Islet precursor cell (in vitro differentiated cells): ENCODE results near the gene IL1RL2.

Experiments used
- DNase-seq: peaks from one replicate; pipeline ENCODE4 v3.0.0-alpha.2; 2018

Gene IL1RL2

GRCh38 chr2:102186791-102187495, at the start of gene IL1RL2:
TSS of gene IL1RL2 (plus strand) at chr2:102187023. CDS start at chr2:102187868, 845 bp downstream.
- no peak for DNase-seq

DNA sequence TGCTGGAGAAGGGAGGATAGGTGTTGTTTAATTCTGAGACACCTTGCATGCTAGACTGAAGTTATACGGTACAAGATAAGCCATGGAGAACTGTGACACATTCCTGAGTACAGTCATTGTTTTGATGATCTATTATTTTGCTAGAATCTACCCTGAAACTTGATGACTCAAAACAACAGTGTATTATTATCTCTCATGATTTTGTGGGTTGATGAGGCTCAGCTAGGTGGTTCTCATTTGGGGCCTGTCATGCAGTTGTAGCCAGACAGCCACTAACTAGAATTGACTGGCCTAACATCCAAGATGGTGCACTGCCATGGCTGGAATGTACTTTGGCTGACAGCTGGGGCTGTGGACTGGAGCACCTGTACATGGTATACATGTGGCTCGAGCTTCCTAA, 49.7 kb upstream of the IL1RL2 start:
- no peak for DNase-seq

DNA sequence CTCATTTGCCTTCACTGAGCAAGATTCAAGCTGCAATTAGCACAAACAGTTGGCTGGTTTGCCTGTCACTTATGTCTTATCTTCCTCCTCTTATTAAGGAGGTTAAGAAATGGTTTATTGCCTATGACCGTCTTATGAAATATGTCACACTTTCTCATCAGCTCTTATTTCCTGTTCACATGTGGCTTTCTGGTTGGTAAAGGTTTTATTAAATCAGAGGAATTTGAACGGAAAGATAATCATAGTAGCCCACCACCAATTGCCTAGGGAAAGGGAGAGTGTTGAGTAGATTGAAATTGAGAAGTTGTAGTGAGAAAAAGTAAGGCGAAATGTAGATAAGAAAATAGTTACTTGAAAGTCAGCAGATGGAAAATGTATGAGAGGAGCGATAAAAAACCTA, 48.5 kb upstream of the IL1RL2 start:
- DNase-seq, result no peak

GRCh38 chr2:102139851-102140250, 47.0 kb upstream of the IL1RL2 start:
- DNase-seq, result no peak

GRCh38 chr2:102140377-102140776, 46.4 kb upstream of the IL1RL2 start:
- DNase-seq, result no peak

DNA sequence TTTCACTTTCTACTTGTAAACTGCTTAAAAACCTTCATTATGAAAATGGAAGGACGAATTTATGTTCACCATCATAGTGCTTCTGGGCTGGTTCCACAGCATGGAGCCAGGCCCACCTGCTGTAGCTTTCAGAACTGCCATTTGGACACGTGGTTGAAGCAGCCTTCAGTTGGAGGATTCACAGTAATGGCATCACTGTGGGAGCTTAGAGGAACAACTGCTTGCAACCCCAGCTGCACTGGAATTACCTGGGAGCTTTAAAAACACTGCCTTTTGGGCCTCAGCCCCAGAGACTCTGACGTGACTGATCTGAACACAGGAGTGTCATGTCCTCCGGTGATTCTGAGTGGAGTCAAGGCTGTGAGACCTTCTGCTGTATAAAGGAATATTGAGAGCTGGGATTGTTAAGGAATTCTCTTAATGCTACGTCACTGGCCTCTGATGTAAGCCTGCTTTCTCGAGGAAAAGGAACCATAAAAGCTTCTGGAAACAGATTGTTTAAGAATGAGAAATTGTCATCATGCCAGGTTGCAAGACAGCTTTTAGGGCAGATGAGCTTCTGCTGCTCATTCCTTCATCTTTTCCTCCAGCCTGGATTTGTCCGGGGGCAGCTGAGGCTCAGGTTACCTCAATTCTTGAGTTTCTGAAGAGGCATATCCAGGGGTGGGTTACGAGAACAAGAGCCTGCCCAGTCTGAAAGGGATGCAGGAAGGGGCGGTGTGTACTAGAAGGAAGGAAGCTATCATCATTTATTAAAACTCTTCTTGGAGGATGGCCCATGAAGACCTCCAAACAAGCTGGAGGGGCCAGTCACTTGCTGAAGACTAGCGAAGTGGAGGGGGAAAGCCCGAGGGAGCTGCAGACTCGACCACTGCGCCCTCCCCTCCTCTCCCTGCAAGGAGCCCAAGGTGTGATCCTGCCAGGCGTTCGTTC, 45.5 kb upstream of the IL1RL2 start:
- no peak for DNase-seq

DNA sequence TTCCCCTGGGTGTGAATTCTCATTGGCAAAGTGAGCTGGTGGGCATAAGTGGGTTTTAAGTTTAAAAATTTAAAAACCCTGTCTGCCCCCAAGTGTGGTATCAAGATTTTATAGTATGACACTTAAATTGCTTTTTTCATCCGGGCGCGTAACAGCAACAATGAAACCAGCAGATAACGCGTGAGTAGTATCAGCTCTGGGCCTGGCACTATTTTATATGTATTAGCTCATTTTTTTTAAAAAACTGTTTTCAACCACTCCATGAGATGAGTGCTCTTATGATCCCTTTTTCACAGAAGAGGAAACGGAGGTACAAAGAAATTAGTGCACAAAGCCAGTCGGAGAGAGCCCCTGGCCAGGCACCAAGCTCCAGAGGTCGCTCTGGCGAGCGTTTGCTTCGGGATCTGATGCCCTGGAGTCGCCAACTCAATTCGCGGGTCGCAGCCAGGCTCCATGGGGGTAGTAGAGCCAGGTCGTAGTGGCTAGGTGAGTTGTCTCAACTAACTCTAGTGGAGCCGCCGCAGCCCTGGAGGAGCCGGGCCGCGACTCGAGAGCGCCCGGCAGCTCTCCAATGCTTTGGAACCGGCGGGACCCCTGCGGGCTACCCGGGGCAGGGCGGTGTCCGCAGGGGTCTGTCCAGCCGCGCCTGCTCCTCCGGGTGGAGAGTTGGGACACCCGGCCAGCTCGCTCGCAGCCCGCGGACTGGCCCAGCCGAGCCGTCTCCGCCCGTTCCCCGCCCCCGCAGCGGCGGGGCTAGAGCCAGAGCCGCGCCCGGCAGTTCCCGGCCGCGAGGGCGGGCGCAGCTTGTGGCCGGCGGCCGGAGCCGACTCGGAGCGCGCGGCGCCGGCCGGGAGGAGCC, 44.6 kb upstream of the IL1RL2 start, which contains the start of gene IL1R1:
Gene IL1R1 (plus strand): TSS at position 777 of the 859 bp plus-strand sequence. CDS start 14,979 bp downstream, outside the sequence.
- DNase-seq, result peak; percentile 87

GRCh38 chr2:102142829-102143449, 43.9 kb upstream of the IL1RL2 start:
- no peak for DNase-seq

- DNase-seq, result no peak
These were observed 43.3 kb upstream of the IL1RL2 start for GRCh38 chr2:102143450-102143985.

DNA sequence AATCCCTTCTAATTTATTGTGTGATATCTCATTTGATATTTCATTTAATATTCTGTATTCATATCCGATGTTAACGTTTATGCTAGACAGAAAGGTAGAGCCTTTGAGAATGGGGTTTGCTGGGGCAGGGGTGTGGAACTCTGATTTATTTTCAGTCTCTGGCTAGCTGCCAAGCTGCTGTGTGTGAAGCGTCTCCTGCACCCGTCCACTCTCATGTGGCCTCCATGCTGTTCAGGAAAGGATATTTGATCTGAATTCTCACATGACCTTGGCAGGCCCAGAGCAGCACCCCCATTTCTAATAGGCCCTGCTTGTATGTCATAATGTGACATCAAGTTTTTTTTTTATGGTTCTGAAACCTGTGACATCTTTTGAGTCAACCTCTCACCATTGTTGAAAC, 42.7 kb upstream of the IL1RL2 start:
- no peak for DNase-seq

GRCh38 chr2:102145107-102145506, 41.7 kb upstream of the IL1RL2 start:
- no peak for DNase-seq

GRCh38 chr2:102145934-102146333, 40.9 kb upstream of the IL1RL2 start:
- DNase-seq, result no peak

DNA sequence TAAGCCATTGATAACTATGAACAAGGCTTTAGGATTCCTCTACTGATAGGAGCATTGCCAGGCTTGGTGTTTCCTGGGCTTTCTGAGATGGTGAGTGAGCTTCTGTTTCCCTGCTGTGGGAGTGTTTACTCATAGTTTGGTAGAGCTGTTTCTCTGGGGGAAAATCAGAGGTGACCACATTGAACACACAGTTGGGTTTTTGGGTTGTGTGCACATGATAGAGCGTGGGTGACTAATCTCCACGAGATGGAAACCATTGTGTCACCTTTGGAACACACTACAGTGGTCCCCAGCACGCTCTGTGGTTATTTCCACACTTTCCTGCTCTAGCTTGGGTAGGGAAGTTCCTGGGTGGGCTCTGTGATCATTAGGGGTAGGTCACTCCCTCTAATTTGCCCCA, 38.9 kb upstream of the IL1RL2 start:
- DNase-seq, result no peak

DNA sequence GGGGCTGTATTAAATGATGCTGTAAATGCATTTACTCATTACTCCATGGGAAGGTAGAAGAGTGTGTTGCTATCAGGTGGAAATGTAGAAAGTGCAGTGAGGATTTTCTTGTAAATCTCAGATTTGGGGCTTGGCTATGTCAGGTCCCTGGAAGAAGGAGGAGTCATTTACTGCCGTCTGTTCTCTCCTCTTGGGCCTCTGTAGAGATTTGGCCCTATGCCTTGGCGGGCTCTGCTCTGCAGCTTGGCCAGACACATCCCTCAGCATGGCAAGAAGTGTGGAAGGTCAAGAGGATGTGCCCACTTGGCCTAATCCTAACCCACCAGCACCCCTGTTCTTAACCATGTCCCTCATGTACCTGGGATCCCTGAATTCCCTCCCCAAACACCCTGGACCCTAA, 37.6 kb upstream of the IL1RL2 start:
- no peak for DNase-seq

GRCh38 chr2:102149644-102150455, 37.0 kb upstream of the IL1RL2 start:
- no peak for DNase-seq

DNA sequence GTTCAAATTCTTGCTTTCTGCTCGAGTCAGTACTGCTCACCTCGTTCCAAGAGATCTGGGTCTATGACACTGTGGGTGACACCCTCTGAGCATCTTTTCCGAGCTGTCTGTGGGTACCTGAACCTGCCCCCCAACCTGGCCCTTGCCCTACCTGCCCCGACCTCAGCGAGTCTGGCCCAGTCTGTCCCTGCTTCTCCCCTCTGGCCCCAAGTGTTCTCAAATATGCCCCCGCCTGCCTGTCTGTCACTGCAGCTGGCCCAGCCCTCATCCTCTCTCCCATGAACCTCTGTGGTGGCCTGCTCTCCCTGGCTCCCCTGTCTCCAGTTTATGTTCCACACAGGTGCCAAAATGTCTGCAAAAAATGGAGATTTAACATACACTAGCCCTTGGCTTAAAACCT, 32.5 kb upstream of the IL1RL2 start:
- DNase-seq, result no peak

DNA sequence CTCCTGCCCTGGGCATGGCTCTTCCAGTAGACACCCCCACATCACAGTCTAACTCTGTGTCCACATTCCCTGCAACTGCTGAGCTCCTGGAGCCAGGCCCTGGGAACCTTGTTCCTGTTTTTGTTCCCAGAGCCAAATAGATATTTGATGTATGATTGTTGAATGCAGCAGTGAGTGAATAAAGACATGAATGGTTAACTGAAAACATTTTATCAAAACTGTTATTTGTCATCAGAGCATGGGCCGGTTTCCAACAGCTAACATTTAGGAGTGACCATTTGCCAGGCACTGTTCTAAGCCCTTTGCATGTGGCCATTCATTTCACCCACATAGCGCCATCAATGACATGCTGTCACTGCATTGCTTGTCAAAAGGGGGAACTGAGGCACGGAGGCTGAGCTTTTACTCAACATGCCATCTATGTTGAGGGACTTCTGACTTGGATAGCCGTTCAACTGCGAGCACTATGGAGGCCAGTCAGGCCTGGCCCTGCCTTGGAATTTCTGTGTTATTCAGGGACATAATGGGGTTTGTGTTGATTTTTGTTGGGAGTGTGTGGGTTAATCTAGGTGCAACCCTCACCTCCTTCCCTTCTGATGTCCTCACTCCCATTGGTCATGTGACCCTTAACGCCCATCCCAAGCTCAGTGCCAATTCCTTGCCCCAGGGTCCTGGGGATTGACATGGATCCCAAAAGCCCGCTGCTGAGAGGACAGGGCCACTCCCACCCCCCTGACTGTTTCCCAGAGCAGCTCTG, 31.7 kb upstream of the IL1RL2 start:
- DNase-seq, result no peak

DNA sequence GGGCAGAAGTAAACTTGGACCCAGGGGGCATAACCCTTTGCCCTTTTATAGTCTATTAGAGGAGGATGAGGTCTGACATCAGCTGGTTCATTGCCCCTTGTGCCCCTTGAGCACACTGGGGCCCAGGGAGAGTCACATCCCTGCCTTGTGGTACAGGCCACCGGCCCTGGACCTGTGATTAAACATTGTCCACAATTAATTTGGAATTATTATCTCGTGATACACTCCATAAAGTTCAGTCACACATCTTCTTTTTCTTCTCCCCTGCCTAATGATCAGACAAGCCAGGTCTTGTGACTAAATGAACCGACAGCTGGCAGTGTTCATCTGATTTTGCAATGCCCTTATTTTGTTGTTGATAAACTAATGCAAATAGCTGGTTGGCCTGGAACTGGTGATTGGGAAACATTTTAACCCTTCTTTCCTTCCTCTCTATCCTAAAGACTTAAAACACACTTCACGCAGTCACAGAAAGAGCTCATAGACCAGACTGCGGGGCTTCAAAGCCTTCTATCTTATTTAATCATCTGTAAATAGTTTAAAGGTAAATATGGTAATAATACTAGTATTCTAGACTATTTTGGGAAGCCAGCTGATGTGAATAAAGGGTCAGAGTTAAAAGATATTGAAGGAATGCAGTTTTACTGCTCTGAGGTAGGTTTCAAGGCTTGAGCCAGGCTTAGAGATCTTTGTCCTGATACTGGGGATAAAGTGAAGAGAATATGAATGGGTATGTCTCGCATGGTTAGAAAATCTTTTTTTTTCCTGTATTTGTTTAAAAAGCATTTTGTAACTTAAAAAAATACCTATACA, 30.9 kb upstream of the IL1RL2 start:
- DNase-seq, result no peak

DNA sequence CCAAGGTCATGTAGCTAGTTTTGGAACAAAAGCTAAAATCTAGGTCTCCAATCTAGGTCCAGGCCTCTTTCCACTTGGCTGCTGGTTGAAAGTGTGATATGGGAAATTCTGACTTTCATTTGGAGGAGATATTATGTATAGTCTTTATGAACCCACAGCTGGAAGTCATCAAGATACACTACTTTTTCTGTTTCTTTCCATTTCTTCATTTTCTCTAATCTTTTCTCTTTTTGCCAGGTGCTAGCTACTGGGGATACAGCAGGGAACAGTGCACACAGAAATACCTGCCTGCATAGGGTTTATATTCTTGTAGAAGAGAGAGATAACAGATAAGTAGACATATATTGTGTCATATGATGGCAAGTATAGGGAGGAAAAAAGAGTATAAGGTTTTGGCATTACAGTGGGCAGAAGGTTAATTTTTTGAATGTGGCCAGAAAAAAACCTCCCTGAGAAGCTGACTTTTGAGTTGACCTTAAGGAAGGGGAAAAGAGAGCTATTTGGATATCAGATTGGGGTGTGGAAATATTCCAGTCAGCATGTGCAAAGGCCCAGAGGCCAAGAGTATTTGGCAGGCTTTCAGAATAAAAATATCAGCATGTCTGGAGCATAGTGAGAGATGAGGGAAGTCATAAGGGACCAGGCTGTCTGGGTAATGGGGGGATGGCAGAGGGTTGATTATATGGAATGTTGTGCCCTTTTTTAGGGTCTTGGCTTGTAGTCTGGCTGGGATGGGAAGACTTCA, 28.6 kb upstream of the IL1RL2 start:
- no peak for DNase-seq
